Lower leg skin (tissue), 3 donors: ENCODE measurements around the gene FBXW2.

Source experiments
- POLR2A ChIP-seq, 2 donors: fragments of 450-650 bp; IDR thresholded peaks; one replicate each; pipeline ENCODE4 v1.6.1; 2016 to 2017; ENCODE audit warnings: antibody characterized with exemption in 2 of 2, mild to moderate bottlenecking in 1 of 2, moderate library complexity in 1 of 2
- TF ChIP-seq, protein P1 (sequence below), 3 donors: fragments of 450-650 bp; IDR thresholded peaks; one replicate each; pipeline ENCODE4 v1.5.1; 2016; ENCODE audit warnings: antibody characterized with exemption in 3 of 3, mild to moderate bottlenecking in 3 of 3, moderate library complexity in 2 of 3

DNA sequence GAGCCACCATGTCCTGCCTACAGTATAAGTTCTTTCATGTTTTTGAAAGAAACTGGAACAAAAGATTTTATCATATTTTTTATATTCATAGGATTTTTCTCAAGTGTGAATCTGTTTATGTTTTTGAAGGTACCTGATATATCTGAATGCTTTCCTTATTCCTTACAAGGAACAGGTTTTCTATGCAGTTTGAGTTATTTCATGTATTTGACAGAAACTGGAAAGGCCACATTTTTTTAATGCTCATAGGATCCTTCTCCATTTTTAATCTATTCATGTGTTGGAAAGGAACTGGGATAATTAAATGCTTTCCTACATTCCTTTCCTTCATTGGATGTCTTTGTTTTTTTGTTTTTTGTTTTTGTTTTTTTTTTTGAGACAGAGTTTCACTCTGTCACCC is 15.7 kb upstream of the FBXW2 start:
- no peak for TF ChIP-seq POLR2A (IDR thresholded peaks at IDR 0.05)
- TF ChIP-seq, protein P1, sequence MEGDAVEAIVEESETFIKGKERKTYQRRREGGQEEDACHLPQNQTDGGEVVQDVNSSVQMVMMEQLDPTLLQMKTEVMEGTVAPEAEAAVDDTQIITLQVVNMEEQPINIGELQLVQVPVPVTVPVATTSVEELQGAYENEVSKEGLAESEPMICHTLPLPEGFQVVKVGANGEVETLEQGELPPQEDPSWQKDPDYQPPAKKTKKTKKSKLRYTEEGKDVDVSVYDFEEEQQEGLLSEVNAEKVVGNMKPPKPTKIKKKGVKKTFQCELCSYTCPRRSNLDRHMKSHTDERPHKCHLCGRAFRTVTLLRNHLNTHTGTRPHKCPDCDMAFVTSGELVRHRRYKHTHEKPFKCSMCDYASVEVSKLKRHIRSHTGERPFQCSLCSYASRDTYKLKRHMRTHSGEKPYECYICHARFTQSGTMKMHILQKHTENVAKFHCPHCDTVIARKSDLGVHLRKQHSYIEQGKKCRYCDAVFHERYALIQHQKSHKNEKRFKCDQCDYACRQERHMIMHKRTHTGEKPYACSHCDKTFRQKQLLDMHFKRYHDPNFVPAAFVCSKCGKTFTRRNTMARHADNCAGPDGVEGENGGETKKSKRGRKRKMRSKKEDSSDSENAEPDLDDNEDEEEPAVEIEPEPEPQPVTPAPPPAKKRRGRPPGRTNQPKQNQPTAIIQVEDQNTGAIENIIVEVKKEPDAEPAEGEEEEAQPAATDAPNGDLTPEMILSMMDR (IDR thresholded peaks at IDR 0.05) = no peak
